GM12878 (cell line): ENCODE measurements around the gene DAZAP2. TPM values are rescaled to one million over a fixed set of nuclear protein-coding genes. Genes with fewer than 3 reads are reported as not detected.

Source experiments
- BACH1 ChIP-seq: fragments of 450-650 bp; IDR thresholded peaks from 2 replicates; pipeline ENCODE4 v1.6.1; 2017; ENCODE audit warnings: mild to moderate bottlenecking, borderline replicate concordance
- CREM ChIP-seq: IDR thresholded peaks from 2 replicates; pipeline ENCODE4 v1.6.1; 2014; ENCODE audit warnings: antibody characterized with exemption, low read depth
- DPF2 ChIP-seq: fragments of 450-650 bp; IDR thresholded peaks from 2 replicates; pipeline ENCODE4 v1.6.1; 2017; ENCODE audit warnings: mild to moderate bottlenecking
- EP300 ChIP-seq, 2 experiments: fragments of 150-350 bp in 1 of 2; IDR thresholded peaks; 2 replicates each; pipeline ENCODE4 v1.6.1; 2011 to 2012; ENCODE audit warnings: low read depth in 2 of 2, low read length in 2 of 2, borderline replicate concordance in 1 of 2, improper control_type of control experiment in 1 of 2, inconsistent platforms in 1 of 2; ENCODE audit not compliant: control insufficient read depth in 1 of 2
- FOS ChIP-seq: IDR thresholded peaks from 3 replicates; pipeline ENCODE4 v1.6.1; 2011; ENCODE audit warnings: borderline replicate concordance; ENCODE audit not compliant: insufficient read length; ENCODE audit errors: extremely low read depth
- IKZF2 ChIP-seq, 2 experiments: fragments of 450-650 bp; IDR thresholded peaks; 2 replicates each; pipeline ENCODE4 v1.6.1; 2017; ENCODE audit warnings: mild to moderate bottlenecking in 2 of 2, moderate library complexity in 2 of 2
- JUND ChIP-seq: IDR thresholded peaks from 2 replicates; pipeline ENCODE4 v1.6.1; 2012; ENCODE audit warnings: low read depth, mild to moderate bottlenecking, low read length, improper control_type of control experiment, moderate library complexity
- MEF2B ChIP-seq: fragments of 450-650 bp; IDR thresholded peaks from 2 replicates; pipeline ENCODE4 v1.6.1; 2018; ENCODE audit warnings: mild to moderate bottlenecking, moderate library complexity; ENCODE audit not compliant: partially characterized antibody, poor library complexity, severe bottlenecking
- MXI1 ChIP-seq: fragments of 150-350 bp; IDR thresholded peaks from 2 replicates; pipeline ENCODE4 v1.6.1; 2011; ENCODE audit warnings: low read depth, mild to moderate bottlenecking, inconsistent platforms, low read length, improper control_type of control experiment
- PML ChIP-seq: IDR thresholded peaks from 2 replicates; pipeline ENCODE4 v1.6.1; 2012; ENCODE audit warnings: low read length, inconsistent platforms
- TAF1 ChIP-seq: IDR thresholded peaks from 2 replicates; pipeline ENCODE4 v1.6.1; 2011; ENCODE audit warnings: mild to moderate bottlenecking, low read depth, low read length, borderline replicate concordance
- TCF12 ChIP-seq: IDR thresholded peaks from 2 replicates; pipeline ENCODE4 v1.6.1; 2011; ENCODE audit warnings: low read depth, mild to moderate bottlenecking, low read length
- ZZZ3 ChIP-seq: IDR thresholded peaks from 2 replicates; pipeline ENCODE4 v1.6.1; 2011; ENCODE audit warnings: low read depth; ENCODE audit not compliant: control insufficient read depth, insufficient read length
- polyA plus RNA-seq, 11 experiments: library from polyadenylated mRNA; depleted of rRNA in 4 of 11; unstranded in 6 of 11; stranded (reverse) in 5 of 11; fragments of >200 nt; fragmentation: Nextera tagmentation in 4 of 11; fragmentation: Illumina TruSeq in 1 of 11; extraction: Ambion mirVana in 4 of 11; extraction: Trizol in 1 of 11; gene quantifications; 1 replicate in 1 of 11; 2 replicates in 10 of 11; pipeline versions ENCODE4 v1.2.1 to v1.2.3, GENCODE V29; 2011 to 2016; ENCODE audit warnings: inconsistent platforms in 2 of 11, missing spikeins in 2 of 11, low read depth in 1 of 11
- total RNA-seq, 4 experiments: library from RNA; depleted of rRNA in 3 of 4; stranded (reverse); fragments of >200 nt in 3 of 4; fragmentation: Illumina TruSeq in 1 of 4; extraction: Trizol in 1 of 4; gene quantifications; 2 replicates each; pipeline versions ENCODE4 v1.2.1 to v1.2.3, GENCODE V29; 2013 to 2021
- TF ChIP-seq, protein P1 (sequence below): fragments of 450-650 bp; IDR thresholded peaks from 2 replicates; pipeline ENCODE4 v1.6.1; 2017; ENCODE audit warnings: low read depth, mild to moderate bottlenecking, moderate library complexity
- TF ChIP-seq, protein P2 (sequence below): IDR thresholded peaks from 2 replicates; pipeline ENCODE4 v1.6.1; 2012; ENCODE audit warnings: improper control_type of control experiment, low read depth, low read length; ENCODE audit not compliant: insufficient replicate concordance
- TF ChIP-seq, protein P3 (sequence below): fragments of 450-650 bp; IDR thresholded peaks from 2 replicates; pipeline ENCODE4 v1.6.1; 2018; ENCODE audit warnings: borderline replicate concordance, mild to moderate bottlenecking; ENCODE audit not compliant: partially characterized antibody
- TF ChIP-seq, protein P4 (sequence below), 3 experiments: IDR thresholded peaks in 2 of 3; conservative IDR thresholded peaks in 1 of 3; 2 replicates each; pipeline ENCODE4 v1.5.1; 2011; ENCODE audit warnings: low read depth in 3 of 3, low read length in 3 of 3, mild to moderate bottlenecking in 3 of 3, control low read depth in 2 of 3, moderate library complexity in 2 of 3, inconsistent platforms in 1 of 3, mixed read lengths in 1 of 3; ENCODE audit not compliant: control insufficient read depth in 2 of 3, insufficient read depth in 1 of 3; ENCODE audit errors: extremely low read depth in 1 of 3

DAZAP2 gene
- total and polyA plus RNA-seq, 10 of the 15 experiments (the other 5 are each of a cell fraction or from before 2014, with no cell fraction given) = 71.0 to 267 (median 158) TPM

DNA sequence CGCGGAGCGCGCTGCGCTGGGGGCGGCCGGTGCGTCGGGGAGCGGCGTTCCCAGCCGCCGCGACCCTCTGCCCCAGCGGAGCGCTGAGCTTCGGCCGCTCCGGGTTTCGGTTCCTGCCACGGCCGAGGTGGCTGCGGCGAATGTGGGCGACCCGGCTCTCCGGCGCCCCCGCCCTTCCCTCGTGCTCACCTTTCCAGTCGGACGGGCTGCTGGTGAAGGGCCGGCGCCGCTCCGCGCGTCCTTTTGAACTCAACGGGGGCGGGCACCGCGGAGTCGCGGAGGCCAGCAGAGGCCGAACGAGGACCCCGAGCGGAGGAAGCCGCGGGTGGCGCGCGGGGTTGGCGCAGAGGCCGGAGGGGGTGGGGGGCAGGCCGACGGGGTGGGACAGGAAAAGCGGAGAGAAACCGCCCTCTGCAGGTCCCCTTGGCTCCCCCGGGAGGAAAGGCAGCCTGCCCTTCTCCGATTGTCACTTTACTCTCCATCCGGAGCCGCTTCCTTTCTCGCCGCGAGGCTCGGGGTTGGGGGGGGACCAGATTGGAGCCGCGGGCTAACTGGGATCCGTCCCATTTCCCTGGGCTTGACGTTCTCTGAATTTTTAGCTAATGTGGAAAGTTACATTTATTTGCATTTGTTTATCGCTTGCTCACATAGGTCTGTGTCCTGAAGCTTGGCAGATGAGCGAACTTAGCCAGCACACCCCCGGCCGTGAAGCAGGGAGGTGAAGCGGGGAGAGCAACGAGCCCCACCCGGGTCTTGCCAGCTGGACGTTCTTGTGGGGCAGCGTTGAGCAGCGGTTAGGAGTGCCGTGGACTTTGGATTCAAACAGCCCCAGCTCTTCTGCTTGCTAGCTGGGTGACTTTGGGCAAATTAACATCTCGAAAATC is 31.7 kb downstream of the DAZAP2 start, which contains the start of gene SMAGP (continued):
- TF ChIP-seq, protein P1, sequence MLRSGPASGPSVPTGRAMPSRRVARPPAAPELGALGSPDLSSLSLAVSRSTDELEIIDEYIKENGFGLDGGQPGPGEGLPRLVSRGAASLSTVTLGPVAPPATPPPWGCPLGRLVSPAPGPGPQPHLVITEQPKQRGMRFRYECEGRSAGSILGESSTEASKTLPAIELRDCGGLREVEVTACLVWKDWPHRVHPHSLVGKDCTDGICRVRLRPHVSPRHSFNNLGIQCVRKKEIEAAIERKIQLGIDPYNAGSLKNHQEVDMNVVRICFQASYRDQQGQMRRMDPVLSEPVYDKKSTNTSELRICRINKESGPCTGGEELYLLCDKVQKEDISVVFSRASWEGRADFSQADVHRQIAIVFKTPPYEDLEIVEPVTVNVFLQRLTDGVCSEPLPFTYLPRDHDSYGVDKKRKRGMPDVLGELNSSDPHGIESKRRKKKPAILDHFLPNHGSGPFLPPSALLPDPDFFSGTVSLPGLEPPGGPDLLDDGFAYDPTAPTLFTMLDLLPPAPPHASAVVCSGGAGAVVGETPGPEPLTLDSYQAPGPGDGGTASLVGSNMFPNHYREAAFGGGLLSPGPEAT = no peak
- no peak for TF ChIP-seq EP300 (IDR thresholded peaks at IDR 0.05; ENCODE audit: borderline replicate concordance in 1 of 2, control insufficient read depth in 1 of 2, low read depth in 2 of 2, low read length in 2 of 2)
- no peak for TF ChIP-seq JUND
- no peak for TF ChIP-seq TCF12
- TF ChIP-seq MXI1 = no peak
- no peak for TF ChIP-seq MEF2B
- no peak for TF ChIP-seq FOS
- TF ChIP-seq, protein P2, sequence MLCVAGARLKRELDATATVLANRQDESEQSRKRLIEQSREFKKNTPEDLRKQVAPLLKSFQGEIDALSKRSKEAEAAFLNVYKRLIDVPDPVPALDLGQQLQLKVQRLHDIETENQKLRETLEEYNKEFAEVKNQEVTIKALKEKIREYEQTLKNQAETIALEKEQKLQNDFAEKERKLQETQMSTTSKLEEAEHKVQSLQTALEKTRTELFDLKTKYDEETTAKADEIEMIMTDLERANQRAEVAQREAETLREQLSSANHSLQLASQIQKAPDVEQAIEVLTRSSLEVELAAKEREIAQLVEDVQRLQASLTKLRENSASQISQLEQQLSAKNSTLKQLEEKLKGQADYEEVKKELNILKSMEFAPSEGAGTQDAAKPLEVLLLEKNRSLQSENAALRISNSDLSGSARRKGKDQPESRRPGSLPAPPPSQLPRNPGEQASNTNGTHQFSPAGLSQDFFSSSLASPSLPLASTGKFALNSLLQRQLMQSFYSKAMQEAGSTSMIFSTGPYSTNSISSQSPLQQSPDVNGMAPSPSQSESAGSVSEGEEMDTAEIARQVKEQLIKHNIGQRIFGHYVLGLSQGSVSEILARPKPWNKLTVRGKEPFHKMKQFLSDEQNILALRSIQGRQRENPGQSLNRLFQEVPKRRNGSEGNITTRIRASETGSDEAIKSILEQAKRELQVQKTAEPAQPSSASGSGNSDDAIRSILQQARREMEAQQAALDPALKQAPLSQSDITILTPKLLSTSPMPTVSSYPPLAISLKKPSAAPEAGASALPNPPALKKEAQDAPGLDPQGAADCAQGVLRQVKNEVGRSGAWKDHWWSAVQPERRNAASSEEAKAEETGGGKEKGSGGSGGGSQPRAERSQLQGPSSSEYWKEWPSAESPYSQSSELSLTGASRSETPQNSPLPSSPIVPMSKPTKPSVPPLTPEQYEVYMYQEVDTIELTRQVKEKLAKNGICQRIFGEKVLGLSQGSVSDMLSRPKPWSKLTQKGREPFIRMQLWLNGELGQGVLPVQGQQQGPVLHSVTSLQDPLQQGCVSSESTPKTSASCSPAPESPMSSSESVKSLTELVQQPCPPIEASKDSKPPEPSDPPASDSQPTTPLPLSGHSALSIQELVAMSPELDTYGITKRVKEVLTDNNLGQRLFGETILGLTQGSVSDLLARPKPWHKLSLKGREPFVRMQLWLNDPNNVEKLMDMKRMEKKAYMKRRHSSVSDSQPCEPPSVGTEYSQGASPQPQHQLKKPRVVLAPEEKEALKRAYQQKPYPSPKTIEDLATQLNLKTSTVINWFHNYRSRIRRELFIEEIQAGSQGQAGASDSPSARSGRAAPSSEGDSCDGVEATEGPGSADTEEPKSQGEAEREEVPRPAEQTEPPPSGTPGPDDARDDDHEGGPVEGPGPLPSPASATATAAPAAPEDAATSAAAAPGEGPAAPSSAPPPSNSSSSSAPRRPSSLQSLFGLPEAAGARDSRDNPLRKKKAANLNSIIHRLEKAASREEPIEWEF = no peak
- TF ChIP-seq, protein P3, sequence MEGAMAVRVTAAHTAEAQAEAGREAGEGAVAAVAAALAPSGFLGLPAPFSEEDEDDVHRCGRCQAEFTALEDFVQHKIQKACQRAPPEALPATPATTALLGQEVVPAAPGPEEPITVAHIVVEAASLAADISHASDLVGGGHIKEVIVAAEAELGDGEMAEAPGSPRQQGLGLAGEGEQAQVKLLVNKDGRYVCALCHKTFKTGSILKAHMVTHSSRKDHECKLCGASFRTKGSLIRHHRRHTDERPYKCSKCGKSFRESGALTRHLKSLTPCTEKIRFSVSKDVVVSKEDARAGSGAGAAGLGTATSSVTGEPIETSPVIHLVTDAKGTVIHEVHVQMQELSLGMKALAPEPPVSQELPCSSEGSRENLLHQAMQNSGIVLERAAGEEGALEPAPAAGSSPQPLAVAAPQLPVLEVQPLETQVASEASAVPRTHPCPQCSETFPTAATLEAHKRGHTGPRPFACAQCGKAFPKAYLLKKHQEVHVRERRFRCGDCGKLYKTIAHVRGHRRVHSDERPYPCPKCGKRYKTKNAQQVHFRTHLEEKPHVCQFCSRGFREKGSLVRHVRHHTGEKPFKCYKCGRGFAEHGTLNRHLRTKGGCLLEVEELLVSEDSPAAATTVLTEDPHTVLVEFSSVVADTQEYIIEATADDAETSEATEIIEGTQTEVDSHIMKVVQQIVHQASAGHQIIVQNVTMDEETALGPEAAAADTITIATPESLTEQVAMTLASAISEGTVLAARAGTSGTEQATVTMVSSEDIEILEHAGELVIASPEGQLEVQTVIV = no peak
- TF ChIP-seq CREM = no peak
- no peak for TF ChIP-seq ZZZ3
- TF ChIP-seq IKZF2 (IDR thresholded peaks at IDR 0.05) = 0 out of 4 replicates have a peak, but pooled peaks of 1 of the 2 experiments have one; percentile 20
- TF ChIP-seq, protein P4, sequence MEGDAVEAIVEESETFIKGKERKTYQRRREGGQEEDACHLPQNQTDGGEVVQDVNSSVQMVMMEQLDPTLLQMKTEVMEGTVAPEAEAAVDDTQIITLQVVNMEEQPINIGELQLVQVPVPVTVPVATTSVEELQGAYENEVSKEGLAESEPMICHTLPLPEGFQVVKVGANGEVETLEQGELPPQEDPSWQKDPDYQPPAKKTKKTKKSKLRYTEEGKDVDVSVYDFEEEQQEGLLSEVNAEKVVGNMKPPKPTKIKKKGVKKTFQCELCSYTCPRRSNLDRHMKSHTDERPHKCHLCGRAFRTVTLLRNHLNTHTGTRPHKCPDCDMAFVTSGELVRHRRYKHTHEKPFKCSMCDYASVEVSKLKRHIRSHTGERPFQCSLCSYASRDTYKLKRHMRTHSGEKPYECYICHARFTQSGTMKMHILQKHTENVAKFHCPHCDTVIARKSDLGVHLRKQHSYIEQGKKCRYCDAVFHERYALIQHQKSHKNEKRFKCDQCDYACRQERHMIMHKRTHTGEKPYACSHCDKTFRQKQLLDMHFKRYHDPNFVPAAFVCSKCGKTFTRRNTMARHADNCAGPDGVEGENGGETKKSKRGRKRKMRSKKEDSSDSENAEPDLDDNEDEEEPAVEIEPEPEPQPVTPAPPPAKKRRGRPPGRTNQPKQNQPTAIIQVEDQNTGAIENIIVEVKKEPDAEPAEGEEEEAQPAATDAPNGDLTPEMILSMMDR (IDR thresholded peaks at IDR 0.05 in 2 of 3, conservative IDR thresholded peaks at IDR 0.05 in 1 of 3; ENCODE audit: control insufficient read depth in 2 of 3, extremely low read depth in 1 of 3, insufficient read depth in 1 of 3, low read depth in 3 of 3, low read length in 3 of 3) = peak in 1 of 3 experiments; percentile 13; a peak in 1 of 6 replicates
- TF ChIP-seq PML = no peak
- TF ChIP-seq DPF2 = peak; percentile 88
- TF ChIP-seq BACH1 = peak; percentile 41; the same call in 1 of the 2 replicates
- no peak for TF ChIP-seq TAF1
